OCI-M1 (cell line): ENCODE data around the gene HDAC4.
"Not testable (repeated sequence)": the region's sequence is repeated elsewhere in the genome, so short reads cannot be mapped to it uniquely, and the experiment has no call there.

Source experiments
- DNase-seq: peaks from one replicate; lab custom pipeline; 2025; lab: John Stamatoyannopoulos, UW

Gene HDAC4

DNA sequence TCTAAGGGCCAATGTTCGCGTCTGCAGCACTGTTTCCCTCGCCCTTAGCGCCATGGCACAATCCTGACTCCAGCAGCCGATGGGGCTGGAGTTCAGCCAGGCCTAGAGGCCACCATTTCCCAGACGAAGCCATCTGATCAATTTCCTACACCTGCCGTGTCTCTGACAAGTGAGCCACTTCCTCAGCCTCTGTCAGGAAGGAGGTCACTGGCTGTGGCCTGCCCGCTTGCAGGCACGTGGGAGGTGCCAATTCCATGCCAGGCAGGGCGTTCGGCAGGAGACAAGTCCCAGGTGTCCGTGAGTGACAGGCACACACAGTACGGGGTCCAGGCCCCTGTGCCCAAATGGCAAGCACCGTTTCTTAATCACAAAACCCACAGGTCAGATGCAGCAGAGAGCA lies 318.4 kb downstream of the HDAC4 start:
- no peak for DNase-seq

DNA sequence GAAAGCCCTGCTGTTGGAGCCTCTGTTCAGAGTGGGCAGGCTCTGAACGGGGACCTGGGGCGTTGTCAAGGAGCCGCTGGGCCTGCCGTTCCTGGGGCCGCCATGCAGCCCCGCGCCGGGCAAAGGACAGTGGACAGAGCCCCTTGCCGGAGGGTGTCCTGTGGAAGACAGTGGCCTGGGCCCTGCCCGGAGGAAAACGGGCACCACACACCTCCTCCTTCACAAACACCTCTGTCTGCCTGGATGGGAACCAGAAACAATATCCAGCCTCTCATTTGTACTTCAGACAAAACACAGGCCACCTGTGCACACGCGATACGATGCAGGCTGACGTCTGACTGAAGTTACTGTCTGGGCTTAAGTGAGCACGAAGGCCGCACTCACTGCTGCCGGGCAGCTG lies 319.2 kb downstream of the HDAC4 start:
- DNase-seq: no peak

DNA sequence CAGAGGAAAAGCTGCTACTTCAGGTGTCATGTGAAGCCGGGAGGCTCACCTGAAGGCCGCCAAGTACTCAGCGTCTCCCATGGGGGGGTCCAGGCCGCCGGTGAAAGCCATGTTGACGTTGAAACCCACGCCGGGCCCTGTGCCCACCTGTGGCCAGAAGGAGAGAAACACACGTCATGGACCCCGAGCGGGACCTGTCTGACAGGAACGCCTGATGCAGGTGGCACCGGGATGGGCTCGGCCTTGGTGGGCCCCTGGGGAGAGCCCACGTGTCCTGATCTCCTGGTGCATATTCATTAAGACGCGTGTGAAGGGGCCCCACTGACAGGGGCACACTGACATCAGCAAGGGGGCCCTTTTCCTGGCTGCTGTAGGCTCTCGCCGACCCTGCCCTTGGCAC lies 319.8 kb downstream of the HDAC4 start:
- DNase-seq: no peak

DNA sequence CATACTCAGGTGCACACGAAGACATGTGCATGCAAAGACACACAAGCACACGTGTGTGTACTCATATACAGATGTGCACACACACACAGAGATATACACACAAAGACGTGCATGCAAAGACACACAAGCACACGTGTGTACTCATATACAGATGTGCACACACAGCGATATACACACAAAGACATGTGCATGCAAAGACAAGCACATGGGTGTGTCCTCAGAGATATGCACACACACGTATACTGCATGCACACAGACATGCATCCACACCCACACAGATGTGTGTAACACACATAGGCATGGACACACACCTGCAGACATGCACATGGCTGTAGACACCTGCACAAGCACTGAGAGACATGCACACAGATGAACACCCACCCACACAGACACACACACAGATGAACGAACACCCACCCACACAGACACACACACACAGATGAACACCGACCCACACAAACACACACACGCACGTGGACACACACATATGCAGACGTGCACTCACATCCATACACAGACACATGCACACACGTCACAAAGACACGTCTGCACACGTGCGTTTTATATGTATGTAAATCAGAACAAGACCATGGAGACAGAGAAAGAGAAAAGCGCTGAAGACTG lies 321.0 kb downstream of the HDAC4 start:
- DNase-seq: no peak

DNA sequence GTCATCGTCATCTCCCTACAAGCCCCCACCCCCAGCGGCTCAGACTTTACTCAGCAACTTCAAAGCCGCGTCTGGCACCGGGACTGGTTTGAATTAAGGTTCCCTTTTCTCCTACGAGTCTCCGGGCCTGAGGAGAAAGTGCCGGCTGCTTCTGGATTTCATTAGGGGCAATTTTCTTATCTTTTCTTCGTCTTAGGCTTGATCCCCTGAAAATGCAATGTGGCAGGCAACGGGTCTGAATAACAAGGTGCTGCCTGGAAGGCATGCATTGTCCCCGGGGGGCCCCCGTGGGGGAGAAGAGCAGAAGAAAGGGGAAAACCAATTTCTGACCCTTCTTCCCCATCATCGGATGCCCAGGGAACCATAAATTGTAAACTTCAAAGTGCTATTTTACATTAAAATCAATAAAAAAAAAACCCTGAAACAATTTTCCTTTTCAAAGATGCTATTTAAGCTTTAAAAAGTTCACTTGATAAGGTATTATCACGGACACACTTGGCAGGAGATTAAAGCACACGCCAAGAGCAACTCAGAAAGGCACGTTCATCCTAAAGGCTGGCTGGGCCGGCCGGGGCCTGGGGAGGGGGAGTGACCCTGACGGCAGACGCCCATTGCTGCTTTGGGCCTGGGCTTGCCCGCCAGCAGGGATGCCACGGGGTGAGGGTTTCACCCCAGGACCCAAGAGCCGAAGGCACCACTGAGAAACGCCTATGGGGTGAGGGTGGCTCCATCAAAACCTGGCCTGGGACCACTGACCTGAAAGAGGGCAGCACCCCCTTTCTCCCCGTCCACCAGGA lies 322.5 kb downstream of the HDAC4 start:
- DNase-seq: no peak

DNA sequence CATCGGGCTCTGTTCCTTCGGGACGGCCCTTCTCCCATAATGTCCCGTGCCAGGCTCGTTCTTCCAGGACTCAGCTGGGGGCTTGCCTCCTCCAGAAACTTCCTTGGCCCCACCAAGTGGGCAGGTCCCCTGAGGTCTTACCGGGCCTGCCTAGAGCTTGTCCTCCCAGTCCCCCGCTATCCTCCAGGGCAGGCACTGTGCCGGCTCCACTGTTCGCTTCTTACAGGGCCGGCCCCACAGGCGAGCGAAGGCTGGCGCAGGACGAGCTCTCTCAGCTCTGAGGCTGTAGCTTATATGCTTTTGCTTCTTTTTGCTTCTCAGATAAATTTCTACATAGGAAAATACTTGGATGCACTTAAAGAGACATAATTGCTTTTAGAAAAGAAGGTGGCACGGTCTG lies 323.6 kb downstream of the HDAC4 start:
- DNase-seq: no peak

DNA sequence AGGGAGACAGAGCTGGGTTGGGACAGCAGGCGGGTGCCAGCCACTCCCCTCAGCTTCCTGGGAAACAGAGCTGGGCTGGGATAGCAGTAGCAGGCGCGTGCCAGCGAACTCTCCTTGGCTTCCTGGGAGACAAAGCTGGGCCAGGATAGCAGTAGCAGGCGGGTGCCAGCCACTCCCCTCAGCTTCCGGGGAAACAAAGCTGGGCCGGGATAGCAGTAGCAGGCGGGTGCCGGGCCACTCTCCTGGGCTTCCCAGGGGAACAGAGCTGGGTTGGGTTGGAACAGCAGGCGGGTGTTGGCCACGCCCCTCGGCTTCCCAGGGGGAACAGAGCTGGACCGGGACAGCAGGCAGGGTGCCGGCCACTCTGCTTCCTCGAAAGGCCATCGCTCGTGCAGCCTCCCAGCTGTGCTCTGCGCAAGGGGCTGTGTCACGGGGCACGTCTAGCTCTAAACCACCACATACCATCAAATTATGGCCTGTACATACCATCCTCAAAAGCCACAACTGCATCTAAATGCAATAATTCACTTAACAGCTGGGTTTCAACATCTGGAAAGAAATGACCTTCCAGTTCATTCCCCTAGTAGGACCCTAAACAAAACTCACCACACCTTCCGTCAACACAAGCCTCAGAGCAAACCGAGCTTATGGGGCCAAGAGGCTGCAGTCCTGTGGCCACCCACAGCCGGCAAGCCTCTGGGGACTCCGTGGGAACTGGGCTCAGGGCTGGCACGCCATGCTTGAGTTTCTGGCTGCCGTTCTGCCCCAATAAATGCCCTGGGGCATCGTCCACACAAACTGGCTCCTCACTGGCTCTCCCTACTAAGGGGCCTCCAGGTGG lies 324.7 kb downstream of the HDAC4 start:
- no peak for DNase-seq

DNA sequence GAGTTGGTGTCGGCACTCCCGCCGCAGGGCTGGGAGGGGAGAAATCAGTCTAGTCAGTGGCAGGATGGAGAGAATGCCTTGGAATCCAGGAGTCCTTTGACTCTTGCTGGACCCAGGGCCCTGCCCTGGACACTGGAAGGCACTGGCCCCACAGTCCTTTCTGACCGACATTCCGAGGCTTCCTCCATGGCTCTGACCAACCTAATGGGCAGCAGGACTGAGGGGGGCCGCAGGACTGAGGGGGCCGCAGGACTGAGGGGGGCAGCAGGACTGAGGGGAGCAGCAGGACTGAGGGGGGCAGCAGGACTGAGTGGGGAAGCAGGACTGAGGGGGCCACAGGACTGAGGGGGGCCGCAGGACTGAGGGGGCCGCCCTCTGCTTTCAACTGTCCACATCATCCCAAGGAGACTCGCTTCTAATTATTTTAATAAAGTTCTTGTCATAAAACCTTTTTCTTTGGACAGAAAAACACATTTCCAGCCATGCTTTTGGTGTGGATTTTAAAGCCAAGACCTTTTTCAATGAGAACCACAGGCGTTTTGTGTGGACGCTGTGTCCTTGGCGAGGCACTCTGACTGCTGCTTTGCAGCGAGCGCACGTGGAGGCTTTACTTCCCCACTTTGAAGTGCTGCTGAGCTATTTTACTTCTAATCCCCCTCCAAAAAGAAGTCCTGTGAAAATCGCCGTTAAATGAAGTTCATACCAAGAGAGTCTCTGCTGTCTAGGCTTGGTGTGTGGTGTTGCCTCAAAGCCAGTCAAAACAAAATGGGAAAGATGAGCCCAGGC lies 326.9 kb downstream of the HDAC4 start:
- no peak for DNase-seq

DNA sequence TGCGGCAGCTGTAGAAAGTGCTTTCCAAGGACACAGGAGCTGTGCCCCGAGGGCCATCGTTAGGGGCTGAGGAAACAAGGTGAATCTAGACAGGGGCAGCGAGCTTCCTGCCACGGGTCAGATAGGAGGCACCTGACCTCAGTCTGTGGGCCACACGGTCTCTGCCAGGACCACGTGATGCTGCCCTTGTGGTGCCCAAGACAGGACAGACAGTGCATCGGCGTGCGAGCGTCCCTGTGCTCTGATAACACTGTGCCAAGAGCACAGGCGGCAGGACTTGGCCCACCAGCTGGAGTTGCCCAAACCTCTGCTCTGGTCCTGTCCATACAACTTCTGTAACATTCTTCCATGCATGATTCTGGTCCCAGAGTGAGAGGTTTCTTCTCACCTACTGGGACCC lies 327.6 kb downstream of the HDAC4 start:
- DNase-seq: no peak

DNA sequence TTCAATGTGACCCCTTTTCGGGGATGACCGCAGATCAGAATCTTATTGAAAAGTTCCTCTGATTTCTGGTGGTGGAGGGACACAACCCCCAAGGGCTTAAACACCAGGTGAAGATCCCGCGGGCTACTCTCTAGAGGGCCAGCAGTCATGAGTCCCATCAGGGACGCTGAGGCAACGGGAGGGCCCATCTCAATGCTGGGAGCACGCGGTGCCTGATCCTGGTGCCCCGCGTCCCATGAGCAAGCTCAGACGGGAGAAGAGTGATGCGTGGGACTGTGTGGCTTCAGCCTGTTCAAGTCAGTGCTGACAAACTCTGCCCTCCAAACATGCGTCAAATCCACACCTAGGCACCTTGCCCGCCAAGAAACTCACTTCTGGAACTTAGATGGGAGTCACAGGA lies 328.0 kb downstream of the HDAC4 start:
- DNase-seq: no peak

DNA sequence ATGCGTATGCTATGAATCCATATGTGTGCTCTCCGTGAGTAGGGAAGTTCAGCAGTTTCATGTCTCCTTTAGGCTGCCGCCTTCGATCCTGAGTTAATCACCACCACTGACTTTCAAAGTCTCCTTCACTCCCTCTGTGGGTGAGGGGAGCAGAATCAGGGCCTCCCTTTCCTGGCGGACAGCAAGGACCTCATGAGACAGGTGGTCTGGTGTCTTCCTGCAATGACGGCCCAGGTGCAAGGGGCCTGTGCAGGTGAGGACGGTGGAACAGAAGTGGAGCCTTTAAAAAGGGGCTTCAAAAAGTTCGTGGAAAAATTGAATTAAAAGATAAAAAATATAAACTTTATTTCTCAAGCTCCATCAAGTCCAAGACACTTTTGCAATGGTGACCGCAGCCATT lies 330.4 kb downstream of the HDAC4 start:
- no peak for DNase-seq

DNA sequence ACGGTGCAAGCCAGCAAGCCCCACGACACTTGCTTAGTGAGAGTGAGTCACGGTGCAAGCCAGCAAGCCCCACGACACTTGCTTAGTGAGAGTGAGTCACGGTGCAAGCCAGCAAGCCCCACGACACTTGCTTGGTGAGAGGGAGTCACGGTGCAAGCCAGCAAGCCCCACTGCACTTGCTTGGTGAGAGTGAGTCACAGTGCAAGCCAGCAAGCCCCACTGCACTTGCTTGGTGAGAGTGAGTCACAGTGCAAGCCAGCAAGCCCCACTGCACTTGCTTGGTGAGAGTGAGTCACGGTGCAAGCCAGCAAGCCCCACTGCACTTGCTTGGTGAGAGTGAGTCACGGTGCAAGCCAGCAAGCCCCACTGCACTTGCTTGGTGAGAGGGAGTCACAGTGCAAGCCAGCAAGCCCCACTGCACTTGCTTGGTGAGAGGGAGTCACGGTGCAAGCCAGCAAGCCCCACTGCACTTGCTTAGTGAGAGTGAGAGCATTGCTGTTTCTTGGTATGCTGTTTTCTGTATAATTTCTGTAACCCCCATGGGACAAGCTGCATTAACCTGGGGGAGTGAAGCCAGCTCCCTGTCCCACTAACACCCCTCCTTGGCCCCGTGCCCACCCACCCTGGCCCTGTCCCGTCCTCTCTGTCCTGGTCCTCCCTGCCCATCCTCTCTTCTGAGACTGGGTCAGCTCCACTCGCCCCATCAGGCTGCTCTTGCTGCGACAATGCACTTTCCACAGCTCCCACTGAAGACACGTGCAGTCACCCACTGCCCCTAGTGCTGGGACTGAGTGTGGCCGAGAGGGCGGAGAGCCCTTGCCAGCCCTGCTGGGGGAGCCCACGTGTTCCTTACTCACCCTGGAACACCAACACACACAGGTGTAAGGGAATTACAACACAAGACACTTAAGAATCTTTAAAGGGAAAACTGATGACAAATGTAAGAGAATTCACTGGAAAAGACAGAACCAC lies 331.2 kb downstream of the HDAC4 start:
- not testable (repeated sequence) for DNase-seq

DNA sequence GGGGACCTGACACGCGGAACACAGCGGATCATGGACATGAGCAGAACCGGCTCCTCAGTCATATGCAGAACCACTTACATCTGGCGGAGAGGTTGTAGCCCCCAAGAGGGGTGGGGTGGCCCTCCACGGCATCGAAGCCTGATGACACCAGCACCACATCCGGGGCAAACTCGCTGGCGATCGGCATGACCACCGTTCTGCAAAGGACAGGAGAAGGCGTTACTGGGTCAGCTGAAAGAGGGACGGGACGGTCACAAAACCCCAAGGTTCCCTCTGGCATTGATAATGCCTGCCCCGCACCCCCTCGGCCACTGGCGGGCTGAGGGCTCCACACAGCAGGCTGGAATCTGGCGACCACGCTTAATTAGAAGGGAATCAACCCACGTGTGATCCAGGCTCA lies 332.4 kb downstream of the HDAC4 start:
- no peak for DNase-seq

DNA sequence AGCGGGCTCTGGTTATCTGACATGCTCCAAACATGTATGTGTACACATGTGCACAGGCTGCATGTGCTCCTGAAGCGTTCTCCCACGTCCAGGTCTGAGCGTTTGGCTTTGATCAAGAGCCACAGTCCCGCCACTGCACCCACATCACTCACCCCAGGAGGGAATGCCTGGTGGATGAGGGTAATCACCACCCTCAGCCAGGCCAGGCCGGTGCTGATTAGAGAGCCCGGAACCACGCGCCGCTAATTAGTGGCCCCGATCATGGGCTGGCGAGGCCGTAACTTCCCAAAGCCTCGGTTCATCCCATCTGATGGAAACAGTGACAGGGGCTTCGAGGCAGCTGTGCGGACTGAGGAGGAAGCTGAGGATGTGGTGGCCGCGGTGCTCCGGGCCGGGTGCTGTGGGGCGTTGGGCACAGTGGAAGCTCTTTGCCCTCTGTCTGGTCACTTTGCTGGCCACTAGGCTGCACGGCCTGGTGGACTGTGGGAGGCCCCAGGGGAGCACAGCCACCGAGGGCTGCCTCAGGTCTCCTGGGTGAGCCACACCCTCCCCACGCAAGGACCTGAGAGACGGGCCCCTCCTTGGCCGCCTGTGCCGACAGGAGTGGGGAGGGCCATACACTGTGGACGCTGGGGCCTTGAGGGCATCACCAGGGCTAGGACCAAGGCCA lies 333.5 kb downstream of the HDAC4 start:
- DNase-seq: no peak

DNA sequence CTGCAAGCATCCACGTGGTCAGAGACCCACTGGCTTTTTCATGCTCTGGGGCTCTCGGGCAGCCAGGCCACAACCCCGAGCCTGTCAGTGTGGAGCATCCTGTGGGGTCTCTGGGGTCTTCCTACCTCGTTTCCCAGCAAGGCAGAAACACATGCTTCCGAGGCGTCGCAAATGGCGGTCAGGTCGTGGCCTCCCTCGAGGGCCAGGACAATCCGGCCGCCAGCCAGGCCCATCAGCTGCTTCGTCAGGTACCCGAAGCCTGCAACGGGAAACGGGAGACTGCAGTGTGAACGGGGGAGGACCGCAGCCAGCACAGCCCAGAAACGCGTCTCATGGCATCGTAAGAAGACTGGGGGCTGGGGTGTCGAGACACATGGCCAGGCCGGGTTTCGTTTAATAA lies 334.2 kb downstream of the HDAC4 start:
- no peak for DNase-seq

DNA sequence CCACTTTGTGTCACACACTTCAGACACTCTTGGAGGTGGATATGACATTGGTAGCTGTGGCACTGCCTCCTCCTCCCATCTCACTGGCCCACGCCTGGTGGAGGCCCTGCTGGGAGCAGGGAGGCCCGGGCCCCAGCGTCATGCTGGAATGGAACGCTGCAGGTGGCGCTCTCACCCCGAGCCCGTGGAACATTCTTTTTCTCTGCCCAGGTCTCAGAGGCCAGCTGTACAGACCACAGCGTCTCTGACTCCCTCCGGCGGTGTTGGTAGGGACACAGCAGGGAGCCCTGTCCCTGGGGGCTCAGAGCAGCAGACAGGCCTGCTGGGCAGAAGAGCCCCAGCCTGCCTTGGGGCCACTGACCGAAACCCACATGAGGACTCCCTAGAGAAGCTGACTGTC lies 334.9 kb downstream of the HDAC4 start:
- no peak for DNase-seq

DNA sequence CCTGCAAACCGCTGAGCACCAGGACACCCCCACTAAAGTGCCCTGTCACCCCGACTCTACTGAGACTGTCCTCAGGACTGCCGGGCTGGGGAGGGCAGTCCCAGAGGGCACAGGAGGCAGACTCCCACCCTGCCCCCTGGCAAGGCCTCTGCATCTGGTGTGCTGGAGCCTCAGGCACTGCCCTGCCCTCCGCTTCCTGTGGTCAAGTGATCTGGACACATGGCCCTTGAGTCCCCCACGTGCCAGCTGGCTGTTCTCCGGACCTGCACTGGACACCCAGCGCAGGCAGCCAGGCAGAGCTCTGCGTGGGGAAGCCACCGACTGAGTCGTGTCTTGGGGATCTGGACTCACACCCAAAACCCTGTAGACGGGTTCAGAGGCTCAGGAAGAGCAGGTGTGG lies 335.3 kb downstream of the HDAC4 start:
- DNase-seq: no peak

DNA sequence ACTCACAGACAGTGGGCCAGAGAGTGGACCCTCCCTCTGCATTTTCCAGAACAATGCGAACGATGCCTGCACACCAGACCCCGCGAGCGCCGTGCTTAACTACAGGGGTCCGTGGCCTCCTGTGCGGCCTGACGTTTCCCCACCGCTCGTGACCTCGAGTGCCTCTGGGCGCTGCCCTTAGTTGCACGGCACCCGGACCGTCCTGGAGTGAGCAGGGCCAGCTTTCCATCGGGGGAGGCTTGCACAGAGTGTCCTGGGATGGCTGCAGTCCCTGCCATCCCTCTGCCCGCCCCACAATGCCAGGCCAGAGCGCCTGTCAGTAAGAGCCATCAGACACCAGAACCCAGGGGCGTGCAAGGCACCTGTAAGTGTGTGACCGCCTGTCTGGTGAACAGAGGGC lies 335.9 kb downstream of the HDAC4 start:
- DNase-seq: no peak

DNA sequence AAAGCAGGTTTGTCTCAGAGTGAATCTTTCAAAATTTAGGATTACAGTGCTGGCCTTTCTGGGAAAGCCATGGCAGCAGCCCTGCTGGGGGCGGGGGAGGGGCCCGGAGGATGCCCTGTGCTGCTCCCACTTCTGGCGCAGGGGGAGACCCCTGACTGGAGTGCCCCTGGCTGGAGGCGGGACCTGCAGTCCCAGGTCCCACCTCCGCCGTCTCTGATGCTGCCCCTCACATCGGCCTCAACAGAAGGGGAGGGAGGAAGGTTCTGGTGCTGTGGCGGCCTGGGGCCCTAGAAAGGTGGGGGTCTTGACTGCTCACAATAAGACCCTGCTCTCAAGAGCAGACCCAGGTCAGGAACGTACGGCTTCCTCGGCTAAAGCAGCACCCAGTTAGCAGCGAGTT lies 336.6 kb downstream of the HDAC4 start:
- DNase-seq: no peak

DNA sequence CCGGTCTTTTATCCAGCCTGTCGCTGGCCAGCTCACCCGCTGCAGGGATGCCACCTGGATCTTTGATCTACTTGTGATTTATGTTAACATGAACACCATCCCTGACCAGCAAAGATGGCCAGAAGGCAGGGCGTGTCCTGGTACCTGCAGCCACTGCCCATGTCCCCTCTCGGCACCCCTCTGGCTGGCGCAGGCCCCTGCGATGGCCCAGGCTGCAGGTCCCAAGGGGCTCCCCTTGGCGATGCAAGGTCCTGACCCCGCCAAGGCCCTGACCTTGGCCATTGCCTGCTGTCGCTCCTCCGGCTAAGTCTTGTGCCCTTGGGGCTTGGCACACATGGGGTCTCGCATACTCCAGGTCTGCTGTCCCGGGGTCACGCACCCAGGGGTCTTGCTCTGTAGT lies 338.1 kb downstream of the HDAC4 start:
- no peak for DNase-seq
